NT2/D1 (cell line): Measurements from ENCODE around the gene PARK7.

Source experiments
- DNase-seq: peaks from one replicate; pipeline ENCODE4 v3.0.0-alpha.2; 2011; ENCODE audit warnings: low read depth, low spot score
- H3K27me3 ChIP-seq: 2 replicates; pipeline ENCODE4 v1.6.0; 2011; ENCODE audit warnings: mild to moderate bottlenecking; ENCODE audit not compliant: insufficient read length, insufficient read depth
- H3K36me3 ChIP-seq: 2 replicates; pipeline ENCODE4 v1.6.1; 2011; ENCODE audit warnings: mild to moderate bottlenecking, low read length, mixed read lengths; ENCODE audit not compliant: insufficient read depth, insufficient read length
- H3K4me1 ChIP-seq: 2 replicates; pipeline ENCODE4 v1.5.1; 2011; ENCODE audit not compliant: insufficient read depth, insufficient read length
- H3K4me3 ChIP-seq: 2 replicates; pipeline ENCODE4 v1.5.1; 2011; ENCODE audit warnings: low read depth; ENCODE audit not compliant: insufficient read length
- H3K9ac ChIP-seq: 2 replicates; pipeline ENCODE4 v1.6.0; 2011; ENCODE audit warnings: low read depth; ENCODE audit not compliant: insufficient read length
- H3K9me3 ChIP-seq: 2 replicates; pipeline ENCODE4 v1.5.1; 2011; ENCODE audit warnings: mild to moderate bottlenecking, low read length; ENCODE audit not compliant: insufficient read depth
- SUZ12 ChIP-seq: IDR thresholded peaks from 2 replicates; pipeline ENCODE4 v1.6.1; 2011; ENCODE audit not compliant: insufficient read length, insufficient read depth; ENCODE audit errors: extremely low read depth
- YY1 ChIP-seq: IDR thresholded peaks from 2 replicates; pipeline ENCODE4 v1.6.1; 2011; ENCODE audit not compliant: insufficient read length, insufficient read depth
- ZNF274 ChIP-seq: IDR thresholded peaks from 2 replicates; pipeline ENCODE4 v1.6.1; 2011; ENCODE audit warnings: mild to moderate bottlenecking, low read depth, low read length

Gene PARK7

DNA sequence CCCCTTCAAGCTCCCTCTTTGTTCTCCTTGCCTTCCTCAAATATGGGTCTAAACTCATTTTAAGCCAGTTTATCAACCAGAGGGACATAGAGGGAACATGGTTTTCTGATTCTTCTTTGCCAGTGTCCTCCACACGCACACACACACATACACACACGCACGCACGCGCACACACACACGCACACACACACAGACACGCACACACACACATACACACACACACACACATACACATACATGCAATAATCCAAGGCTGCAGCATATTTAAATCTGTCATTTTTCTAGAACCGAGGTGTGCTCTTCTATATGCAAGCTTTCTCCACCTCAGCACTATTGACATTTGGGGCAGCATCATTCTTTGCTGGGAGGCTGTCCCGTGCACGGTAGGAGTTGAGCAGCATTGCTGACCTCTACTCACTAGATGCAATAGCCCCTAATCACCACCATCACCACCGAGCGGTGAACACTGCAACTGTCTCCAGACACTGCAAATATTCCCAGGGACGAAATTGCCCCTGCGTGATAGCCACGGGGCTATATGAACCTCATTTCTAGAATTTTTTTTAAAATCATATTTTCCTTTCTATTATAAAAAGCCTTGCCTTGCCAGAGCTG lies 28.9 kb upstream of the PARK7 start:
- Histone ChIP-seq H3K36me3 (no peaks in the 10 kb centered on the region), H3K4me1 (no peaks in the 10 kb centered on the region), H3K27me3 (peaks cover 11% of the 10 kb centered on the region), H3K4me3 (no peak overlapping the region), H3K9ac (no peak overlapping the region), H3K9me3 (no peaks in the 10 kb centered on the region)
- TF ChIP-seq YY1 (no peak), SUZ12 (no peak), ZNF274 (no peak)
- no peak for DNase-seq

DNA sequence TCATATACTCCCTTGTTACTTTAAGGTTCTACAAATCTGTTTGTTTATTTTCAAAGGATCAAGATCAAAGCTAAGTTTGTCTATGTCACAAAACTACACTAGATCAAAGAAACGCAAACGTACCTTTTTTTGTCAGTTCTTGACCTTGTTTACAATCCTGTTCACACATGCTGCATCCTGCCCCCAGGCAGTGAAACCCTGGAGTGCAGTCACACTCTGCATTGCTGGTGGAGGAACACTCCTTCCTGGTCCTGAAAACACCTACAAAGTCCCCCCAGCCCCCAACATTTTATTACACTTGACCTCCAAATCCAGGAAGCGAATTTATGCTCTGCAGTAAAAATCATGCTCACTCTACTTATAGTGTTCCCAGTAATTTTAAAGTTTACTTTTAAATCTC lies 23.4 kb upstream of the PARK7 start:
- Histone ChIP-seq H3K27me3 (peaks cover 52% of the 10 kb centered on the region), H3K4me3 (no peak overlapping the region), H3K4me1 (no peaks in the 10 kb centered on the region), H3K9ac (no peak overlapping the region), H3K9me3 (no peaks in the 10 kb centered on the region), H3K36me3 (no peaks in the 10 kb centered on the region)
- no peak for TF ChIP-seq SUZ12
- no peak for DNase-seq

DNA sequence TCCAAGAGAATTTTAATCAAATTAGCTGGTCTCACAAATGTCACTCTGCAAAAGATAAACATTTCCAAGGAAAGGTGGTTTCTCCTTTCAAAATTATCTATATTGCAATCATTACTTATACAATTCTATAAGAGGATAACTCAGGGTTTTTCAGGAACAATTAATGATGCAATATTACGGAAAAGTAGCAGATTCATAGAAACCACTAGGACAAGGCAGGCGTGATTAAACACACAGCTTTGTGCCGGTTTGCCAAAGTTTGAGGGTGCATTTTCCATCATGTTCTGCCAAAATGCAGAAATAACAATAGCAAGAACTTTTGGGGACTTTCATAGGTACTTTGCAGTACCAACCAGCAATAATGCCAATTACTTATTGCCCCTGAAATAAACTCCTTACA lies 21.5 kb upstream of the PARK7 start:
- Histone ChIP-seq H3K9me3 (no peaks in the 10 kb centered on the region), H3K9ac (no peak overlapping the region), H3K4me3 (no peak overlapping the region), H3K27me3 (peaks cover 63% of the 10 kb centered on the region), H3K36me3 (no peaks in the 10 kb centered on the region), H3K4me1 (no peaks in the 10 kb centered on the region)
- TF ChIP-seq ZNF274: no peak
- no peak for TF ChIP-seq YY1
- TF ChIP-seq SUZ12: no peak
- no peak for DNase-seq

DNA sequence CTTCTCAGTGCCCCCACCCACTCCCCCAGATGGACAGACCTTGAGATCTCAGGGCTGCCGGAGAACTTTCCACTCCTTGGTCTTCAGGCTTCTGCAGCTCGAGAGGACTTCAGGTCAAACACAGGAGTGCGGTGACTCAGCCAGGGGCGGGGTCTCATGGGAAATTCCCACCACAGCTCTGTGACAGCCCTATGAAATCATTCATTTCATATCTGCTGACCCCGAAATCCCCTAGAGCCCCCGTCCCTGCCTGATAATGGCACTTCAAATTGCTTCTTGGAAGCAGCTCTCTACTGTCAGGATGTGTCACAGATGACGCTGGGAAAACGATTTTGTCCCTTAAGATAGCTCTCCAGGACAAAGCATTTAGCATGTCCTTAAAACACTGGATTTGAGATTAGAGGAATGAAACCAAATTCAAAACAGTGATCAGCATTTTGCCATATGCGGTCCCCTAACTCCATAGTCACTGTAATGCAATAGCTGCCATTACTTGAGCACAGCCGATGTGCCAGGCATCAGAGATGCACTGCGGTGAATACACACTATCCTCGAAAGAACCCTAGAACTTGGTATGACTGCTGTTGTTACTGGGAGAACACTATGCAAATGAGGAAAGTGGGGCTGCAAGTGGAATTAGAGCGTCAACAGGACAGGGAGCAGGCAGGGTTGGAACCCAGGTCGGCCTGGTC lies 20.6 kb upstream of the PARK7 start, which contains the start of gene TNFRSF9:
TNFRSF9 (minus strand) TSS at position 95 of the 692 bp plus-strand sequence. CDS start 845 bp downstream, outside the sequence.
- Histone ChIP-seq H3K4me1 (no peaks in the 10 kb centered on the region), H3K4me3 (no peak within 1 kb of the TSS)

DNA sequence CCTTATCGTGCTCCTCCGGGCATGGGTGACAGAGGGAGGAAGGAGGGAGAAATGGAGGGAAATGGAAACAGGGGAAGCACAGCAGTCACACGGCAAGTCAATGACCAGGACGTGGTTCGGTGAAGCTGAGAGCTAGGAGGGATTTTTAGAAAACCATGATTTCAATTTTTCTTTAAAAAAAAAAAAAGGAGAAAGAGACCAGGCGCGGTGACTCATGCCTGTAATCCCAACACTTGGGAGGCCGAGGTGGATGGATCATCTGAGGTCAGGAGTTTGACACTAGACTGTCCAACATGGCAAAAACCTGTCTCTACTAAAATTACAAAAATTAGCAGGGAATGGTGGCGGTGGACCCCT lies 20.1 kb upstream of the PARK7 start:
- no peaks in the 10 kb centered on the region for H3K36me3 ChIP-seq
- H3K27me3 ChIP-seq: peaks cover 61% of the 10 kb centered on the region
- TF ChIP-seq SUZ12 (no peak), ZNF274 (no peak), YY1 (no peak)
- H3K9ac ChIP-seq: no peak overlapping the region
- no peaks in the 10 kb centered on the region for H3K4me1 ChIP-seq
- H3K4me3 ChIP-seq: no peak overlapping the region
- H3K9me3 ChIP-seq: no peaks in the 10 kb centered on the region
- DNase-seq: no peak

More for the DNA sequence above, 20.6 kb upstream of the PARK7 start, which contains the start of gene TNFRSF9:
- no peaks in the 10 kb centered on the region for H3K9me3 ChIP-seq
- no peaks in the 10 kb centered on the region for H3K36me3 ChIP-seq
- no peak for DNase-seq
- peaks cover 63% of the 10 kb centered on the region for H3K27me3 ChIP-seq
- TF ChIP-seq SUZ12 (no peak), YY1 (no peak), ZNF274 (no peak)
- H3K9ac ChIP-seq: no peak within 1 kb of the TSS

DNA sequence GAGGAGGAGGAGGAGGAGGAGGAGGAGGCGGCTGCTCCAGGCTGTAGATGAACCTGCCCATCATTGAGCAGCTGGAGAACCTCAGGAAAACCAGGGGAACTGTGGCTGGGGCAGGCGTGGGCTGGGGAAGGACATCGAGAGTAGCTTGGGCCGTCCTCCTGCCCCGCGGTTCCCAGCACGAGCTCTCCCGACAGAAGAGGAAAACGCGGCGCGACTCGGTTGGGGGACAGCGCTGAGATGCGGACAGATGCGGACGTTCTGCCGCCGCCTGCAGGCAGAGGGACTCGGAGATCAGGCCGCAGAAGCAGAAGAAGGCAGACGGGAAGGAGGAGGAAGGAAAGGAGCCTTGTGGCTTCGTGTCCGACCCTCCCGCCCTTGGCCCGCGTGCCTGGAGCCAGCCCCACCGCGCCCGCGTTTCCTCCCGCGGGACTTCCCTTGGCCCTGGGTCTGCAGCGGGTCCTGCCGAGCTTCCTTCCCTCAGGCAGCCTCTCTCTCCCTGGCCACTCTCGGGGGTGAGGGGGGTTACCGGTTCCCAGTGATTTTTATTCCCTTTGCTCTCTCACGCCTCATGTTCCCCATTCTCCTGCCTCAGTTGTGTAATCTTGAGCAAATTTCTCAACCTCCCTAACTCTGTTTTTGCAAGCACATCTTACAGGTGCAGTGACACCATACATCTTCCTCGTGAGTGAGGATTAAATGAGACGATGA lies 19.1 kb upstream of the PARK7 start:
- peak; percentile 36 for DNase-seq
- TF ChIP-seq SUZ12 (peak; percentile 75), ZNF274 (no peak), YY1 (no peak)
- Histone ChIP-seq H3K4me1 (no peaks in the 10 kb centered on the region), H3K36me3 (no peaks in the 10 kb centered on the region), H3K27me3 (peaks cover 53% of the 10 kb centered on the region), H3K9me3 (no peaks in the 10 kb centered on the region), H3K4me3 (peak overlapping the region; percentile 15), H3K9ac (no peak overlapping the region)

DNA sequence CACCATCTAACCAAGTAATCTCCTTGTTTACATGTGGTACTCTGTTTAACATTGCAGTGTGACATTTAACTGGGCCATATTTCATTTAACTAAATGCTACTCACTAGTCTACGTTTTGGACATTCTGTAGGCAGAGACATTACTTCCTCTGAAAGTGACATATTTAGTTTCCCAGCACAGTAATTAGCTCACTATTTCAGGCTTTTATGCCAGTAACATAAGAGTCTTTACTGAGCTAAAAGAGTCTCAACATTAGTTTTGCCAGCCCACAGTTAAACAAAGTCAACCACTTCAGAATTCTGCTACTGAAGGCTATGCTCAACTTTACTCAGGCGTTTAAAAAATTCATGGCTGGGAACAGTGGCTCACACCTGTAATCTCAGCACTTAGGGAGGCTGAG lies 18.3 kb upstream of the PARK7 start:
- Histone ChIP-seq H3K9ac (no peak overlapping the region), H3K9me3 (no peaks in the 10 kb centered on the region), H3K36me3 (no peaks in the 10 kb centered on the region), H3K4me1 (no peaks in the 10 kb centered on the region), H3K4me3 (no peak overlapping the region), H3K27me3 (peaks cover 52% of the 10 kb centered on the region)
- DNase-seq: no peak
- TF ChIP-seq YY1 (no peak), ZNF274 (no peak), SUZ12 (no peak)
